ENCODE data around the gene SSTR4. TPM values are rescaled to one million over a fixed set of nuclear protein-coding genes. Genes with fewer than 3 reads are reported as not detected.

Gene SSTR4
- polyA plus RNA-seq, 4 donors = 0.16 TPM; not detected in 3

DNA sequence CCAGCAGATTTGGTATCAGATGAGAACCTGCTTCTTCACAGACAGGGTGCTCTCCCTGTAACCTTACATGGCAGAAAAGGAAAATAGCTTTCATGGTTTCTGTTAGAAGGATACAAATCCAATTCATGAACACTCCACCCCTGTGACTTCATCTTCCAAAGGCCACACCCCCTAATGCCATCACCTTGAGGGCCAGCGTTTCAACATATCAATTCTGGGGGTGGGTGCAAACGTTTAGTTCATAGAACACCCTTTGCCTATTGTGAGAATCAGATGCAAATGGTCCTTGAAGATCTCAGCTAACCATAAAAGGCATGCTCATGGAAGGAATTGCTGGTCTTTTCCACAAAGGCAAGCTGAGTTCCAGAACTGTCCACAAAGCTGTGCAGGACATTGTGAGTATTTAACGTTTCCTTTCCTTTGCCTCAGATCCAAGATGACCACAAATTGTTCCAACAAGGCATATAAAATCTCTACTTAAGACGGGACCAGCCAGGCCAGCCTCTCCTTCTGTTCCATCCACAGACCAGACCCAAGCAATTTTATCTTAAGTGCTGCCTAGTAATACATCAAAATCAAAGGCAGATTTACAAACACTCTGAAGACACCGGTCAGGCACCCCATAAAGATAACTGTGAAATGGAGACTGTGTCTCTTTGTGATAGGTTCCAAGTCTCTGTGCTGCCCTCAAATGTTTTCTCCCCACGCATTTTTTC lies 34.7 kb upstream of the SSTR4 start:
- WGBS, 3 donors = 58 to 72% (median 61%) methylated on average over 6 of the region's 6 CpGs

DNA sequence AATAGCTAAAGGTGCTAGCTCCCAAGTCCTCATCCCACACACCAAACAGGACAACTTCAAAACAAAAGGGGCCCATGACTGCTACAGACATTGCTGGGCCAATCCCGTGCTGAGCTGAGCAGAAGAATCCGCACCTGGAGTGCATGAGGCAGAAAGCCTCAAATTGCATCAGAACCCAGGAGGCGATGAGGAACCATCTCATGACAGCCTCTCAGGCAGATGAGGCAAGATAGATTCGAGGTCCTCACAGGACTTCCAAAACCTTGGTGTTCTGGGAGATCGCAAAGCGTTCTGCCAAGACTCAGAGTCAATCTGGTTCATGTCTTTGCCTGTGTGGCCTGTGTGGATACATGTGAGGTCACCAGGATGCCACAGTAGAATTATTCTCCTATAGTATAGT lies 32.8 kb upstream of the SSTR4 start:
- Histone ChIP-seq H3K36me3 (ENCODE audit: control insufficient read depth in 3 of 3, insufficient read depth in 2 of 3, low read depth in 1 of 3, low read length in 3 of 3) (no peaks in the 10 kb centered on the region), H3K4me1 (ENCODE audit: control insufficient read depth in 3 of 3, insufficient read depth in 2 of 3, low read depth in 1 of 3, low read length in 2 of 3) (no peaks in the 10 kb centered on the region), H3K27ac (ENCODE audit: low read depth in 1 of 3, low read length in 2 of 3) (no peak overlapping the region), H3K4me3 (ENCODE audit: low read depth in 1 of 3, low read length in 3 of 3) (no peak overlapping the region), H3K9me3 (ENCODE audit: control insufficient read depth in 2 of 2, insufficient read depth in 1 of 2, low read depth in 1 of 2, low read length in 1 of 2) (no peaks in the 10 kb centered on the region), H3K27me3 (ENCODE audit: control insufficient read depth in 3 of 3, insufficient read depth in 3 of 3, low read length in 3 of 3) (no peaks in the 10 kb centered on the region)
- DNase-seq (no peak), FAIRE-seq (no peak)
- WGBS, 3 donors = 84 to 90% (median 85%) methylated on average over 6 of the region's 6 CpGs

More for the DNA sequence above, 34.7 kb upstream of the SSTR4 start:
- Histone ChIP-seq H3K36me3 (ENCODE audit: control insufficient read depth in 3 of 3, insufficient read depth in 2 of 3, low read depth in 1 of 3, low read length in 3 of 3) (no peaks in the 10 kb centered on the region), H3K4me1 (ENCODE audit: control insufficient read depth in 3 of 3, insufficient read depth in 2 of 3, low read depth in 1 of 3, low read length in 2 of 3) (no peaks in the 10 kb centered on the region), H3K27me3 (ENCODE audit: control insufficient read depth in 3 of 3, insufficient read depth in 3 of 3, low read length in 3 of 3) (no peaks in the 10 kb centered on the region), H3K27ac (ENCODE audit: low read depth in 1 of 3, low read length in 2 of 3) (no peak overlapping the region), H3K9me3 (ENCODE audit: control insufficient read depth in 2 of 2, insufficient read depth in 1 of 2, low read depth in 1 of 2, low read length in 1 of 2) (no peaks in the 10 kb centered on the region), H3K4me3 (ENCODE audit: low read depth in 1 of 3, low read length in 3 of 3) (no peak overlapping the region)
- no peak for FAIRE-seq
- DNase-seq = no peak

DNA sequence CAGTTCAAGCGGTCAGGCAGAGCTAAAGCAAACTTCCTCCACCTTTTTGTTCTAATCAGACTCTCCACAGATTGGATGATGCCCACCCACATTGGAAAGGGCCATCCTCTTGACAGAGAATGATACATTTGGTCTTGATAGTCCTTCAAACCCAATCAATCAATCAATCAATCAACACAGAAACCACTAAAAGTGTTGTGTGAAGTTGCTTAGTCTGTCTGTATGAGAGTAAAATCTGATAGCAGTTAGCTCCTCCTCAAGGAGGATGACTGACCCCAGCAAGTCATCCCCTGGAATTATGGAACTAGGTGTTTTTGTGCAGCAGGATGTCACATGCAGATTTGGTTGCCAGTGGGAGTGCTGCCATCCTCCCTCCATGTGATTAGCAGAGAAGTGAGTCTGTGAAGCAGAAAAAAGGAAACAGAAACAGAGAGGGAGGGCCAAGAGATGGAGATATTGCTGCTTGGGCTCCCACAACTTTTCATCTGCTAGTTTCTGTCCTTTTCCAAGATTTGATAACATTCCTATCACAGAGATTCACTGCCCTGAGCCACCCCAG lies 32.0 kb upstream of the SSTR4 start:
- WGBS, 3 donors = 70 to 81% (median 75%) methylated on average over 1 of the region's 1 CpG
- no peaks in the 10 kb centered on the region for H3K9me3 ChIP-seq (ENCODE audit: control insufficient read depth in 2 of 2, insufficient read depth in 1 of 2, low read depth in 1 of 2, low read length in 1 of 2)
- FAIRE-seq = no peak

DNA sequence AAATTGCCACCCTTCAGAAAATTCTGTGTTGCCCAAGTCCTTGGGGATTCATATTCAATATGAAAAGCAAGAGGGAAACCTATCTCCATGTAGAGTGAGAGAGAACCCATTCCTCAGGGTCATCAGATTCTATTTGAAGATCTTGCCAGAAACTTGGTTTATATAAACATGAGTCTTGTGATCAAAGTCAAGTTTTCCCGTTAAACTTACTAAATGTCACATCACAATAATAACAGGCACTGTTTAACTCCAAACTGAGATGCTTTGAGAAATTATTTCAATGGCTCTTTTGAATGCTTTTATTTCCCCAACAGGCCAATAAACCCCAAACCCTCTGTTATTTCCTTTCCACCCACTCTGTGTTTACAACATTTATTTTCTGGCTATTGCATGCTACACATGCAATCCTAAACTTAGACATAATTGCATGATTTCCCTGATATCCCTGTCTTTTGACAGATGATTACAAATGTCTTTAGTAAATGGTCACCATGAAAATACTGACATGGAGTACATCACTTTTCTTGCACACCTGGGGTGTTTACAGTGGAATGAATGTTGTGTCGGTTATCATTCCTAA lies 31.1 kb upstream of the SSTR4 start:
- Histone ChIP-seq H3K9me3 (ENCODE audit: control insufficient read depth in 2 of 2, insufficient read depth in 1 of 2, low read depth in 1 of 2, low read length in 1 of 2) (no peaks in the 10 kb centered on the region), H3K27me3 (ENCODE audit: control insufficient read depth in 3 of 3, insufficient read depth in 3 of 3, low read length in 3 of 3) (no peaks in the 10 kb centered on the region), H3K4me1 (ENCODE audit: control insufficient read depth in 3 of 3, insufficient read depth in 2 of 3, low read depth in 1 of 3, low read length in 2 of 3) (no peaks in the 10 kb centered on the region), H3K36me3 (ENCODE audit: control insufficient read depth in 3 of 3, insufficient read depth in 2 of 3, low read depth in 1 of 3, low read length in 3 of 3) (no peaks in the 10 kb centered on the region), H3K27ac (ENCODE audit: low read depth in 1 of 3, low read length in 2 of 3) (no peak overlapping the region), H3K4me3 (ENCODE audit: low read depth in 1 of 3, low read length in 3 of 3) (no peak overlapping the region)
- FAIRE-seq (no peak), DNase-seq (no peak)
- WGBS, 3 donors = 63 to 79% (median 77%) methylated on average over 2 of the region's 2 CpGs

More for the DNA sequence above, 32.0 kb upstream of the SSTR4 start:
- Histone ChIP-seq H3K4me3 (ENCODE audit: low read depth in 1 of 3, low read length in 3 of 3) (no peak overlapping the region), H3K36me3 (ENCODE audit: control insufficient read depth in 3 of 3, insufficient read depth in 2 of 3, low read depth in 1 of 3, low read length in 3 of 3) (no peaks in the 10 kb centered on the region), H3K4me1 (ENCODE audit: control insufficient read depth in 3 of 3, insufficient read depth in 2 of 3, low read depth in 1 of 3, low read length in 2 of 3) (no peaks in the 10 kb centered on the region), H3K27me3 (ENCODE audit: control insufficient read depth in 3 of 3, insufficient read depth in 3 of 3, low read length in 3 of 3) (no peaks in the 10 kb centered on the region), H3K27ac (ENCODE audit: low read depth in 1 of 3, low read length in 2 of 3) (no peak overlapping the region)
- DNase-seq = no peak

DNA sequence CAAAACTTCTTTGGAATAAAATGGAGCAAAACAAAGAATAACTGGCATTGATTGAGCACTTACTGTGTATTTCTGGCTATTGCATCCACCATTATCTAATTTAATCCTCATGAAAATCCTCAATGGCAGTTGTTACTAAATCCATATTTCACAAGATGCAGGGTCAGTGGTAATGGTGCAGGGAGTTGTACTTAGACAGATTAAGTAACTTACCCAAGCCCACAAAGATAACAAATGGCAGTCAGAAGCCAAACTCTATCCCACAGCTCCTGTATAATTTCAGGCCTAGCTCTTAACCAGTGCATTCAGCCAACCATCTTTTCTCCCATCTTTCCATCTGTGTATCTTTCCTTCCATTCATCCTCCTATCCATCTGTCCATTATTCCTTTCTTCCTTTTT lies 29.3 kb upstream of the SSTR4 start:
- no peak overlapping the region for H3K4me3 ChIP-seq (ENCODE audit: low read depth in 1 of 3, low read length in 3 of 3)
- H3K9me3 ChIP-seq (ENCODE audit: control insufficient read depth in 2 of 2, insufficient read depth in 1 of 2, low read depth in 1 of 2, low read length in 1 of 2) = no peaks in the 10 kb centered on the region
- no peaks in the 10 kb centered on the region for H3K36me3 ChIP-seq (ENCODE audit: control insufficient read depth in 3 of 3, insufficient read depth in 2 of 3, low read depth in 1 of 3, low read length in 3 of 3)
- no peak for FAIRE-seq
- H3K27ac ChIP-seq (ENCODE audit: low read depth in 1 of 3, low read length in 2 of 3) = no peak overlapping the region
- DNase-seq = no peak
- no peaks in the 10 kb centered on the region for H3K4me1 ChIP-seq (ENCODE audit: control insufficient read depth in 3 of 3, insufficient read depth in 2 of 3, low read depth in 1 of 3, low read length in 2 of 3)
- no peaks in the 10 kb centered on the region for H3K27me3 ChIP-seq (ENCODE audit: control insufficient read depth in 3 of 3, insufficient read depth in 3 of 3, low read length in 3 of 3)

DNA sequence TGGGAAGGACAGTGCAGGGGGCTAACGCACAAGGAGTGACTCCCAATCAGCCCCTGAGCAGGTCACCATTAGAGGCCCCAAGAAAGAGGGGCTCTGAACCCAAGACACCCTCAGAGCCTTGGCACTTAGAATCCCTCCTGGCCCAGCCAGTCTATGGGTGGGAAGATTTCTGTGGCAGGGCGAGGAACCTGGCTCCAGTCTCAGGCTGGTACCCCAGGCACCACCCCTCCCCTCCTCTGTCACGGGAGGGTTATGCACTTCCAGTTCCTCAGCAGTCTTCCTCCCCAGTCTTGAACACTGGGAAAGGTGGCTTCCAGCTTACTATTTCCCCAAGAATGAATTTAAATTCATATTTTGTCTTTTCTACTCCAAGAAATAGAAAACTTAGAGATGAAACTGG lies 27.6 kb upstream of the SSTR4 start:
- no peaks in the 10 kb centered on the region for H3K4me1 ChIP-seq (ENCODE audit: control insufficient read depth in 3 of 3, insufficient read depth in 2 of 3, low read depth in 1 of 3, low read length in 2 of 3)
- no peaks in the 10 kb centered on the region for H3K9me3 ChIP-seq (ENCODE audit: control insufficient read depth in 2 of 2, insufficient read depth in 1 of 2, low read depth in 1 of 2, low read length in 1 of 2)
- H3K27ac ChIP-seq (ENCODE audit: low read depth in 1 of 3, low read length in 2 of 3) = no peak overlapping the region
- 78 to 89% (median 88%) methylated on average over 3 of the region's 3 CpGs for WGBS, 3 donors
- DNase-seq (no peak), FAIRE-seq (no peak)
- no peaks in the 10 kb centered on the region for H3K36me3 ChIP-seq (ENCODE audit: control insufficient read depth in 3 of 3, insufficient read depth in 2 of 3, low read depth in 1 of 3, low read length in 3 of 3)
- H3K27me3 ChIP-seq (ENCODE audit: control insufficient read depth in 3 of 3, insufficient read depth in 3 of 3, low read length in 3 of 3) = no peaks in the 10 kb centered on the region
- H3K4me3 ChIP-seq (ENCODE audit: low read depth in 1 of 3, low read length in 3 of 3) = no peak overlapping the region

DNA sequence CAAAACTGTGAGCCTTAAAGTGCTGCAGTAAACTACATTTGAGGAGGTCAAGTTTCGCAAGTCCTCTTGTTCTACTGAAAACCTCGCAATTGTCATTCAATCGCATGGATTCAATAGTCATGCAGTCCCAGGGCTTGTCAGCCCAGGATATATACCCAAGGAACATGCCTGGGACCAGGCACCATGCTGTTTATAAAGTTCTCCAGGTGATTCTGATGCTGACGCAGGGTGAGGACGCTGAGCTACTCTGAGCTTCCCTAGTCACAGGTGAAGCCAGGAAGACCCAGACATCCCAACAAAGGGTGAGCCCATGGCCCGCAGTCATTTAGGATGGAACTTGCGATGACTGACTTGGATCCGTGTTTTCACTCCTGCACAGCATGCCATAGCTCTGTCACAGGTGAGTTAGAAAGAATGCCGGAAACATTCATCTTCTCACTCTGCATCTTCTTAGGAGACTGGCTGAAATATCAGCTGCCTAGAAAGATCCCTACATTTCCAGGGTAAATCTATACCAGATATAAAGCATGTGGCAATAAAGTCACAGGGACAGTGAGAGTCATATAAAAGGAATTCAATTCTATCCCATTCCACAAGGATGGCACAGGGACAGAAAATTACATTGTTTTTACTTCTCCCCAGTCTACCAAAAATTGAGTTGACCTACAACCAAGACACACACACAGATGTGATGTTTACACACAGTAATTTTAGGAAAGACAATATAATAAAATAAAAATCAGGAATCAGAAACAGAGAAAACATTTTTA lies 27.0 kb upstream of the SSTR4 start:
- Histone ChIP-seq H3K27me3 (ENCODE audit: control insufficient read depth in 3 of 3, insufficient read depth in 3 of 3, low read length in 3 of 3) (no peaks in the 10 kb centered on the region), H3K4me3 (ENCODE audit: low read depth in 1 of 3, low read length in 3 of 3) (no peak overlapping the region), H3K27ac (ENCODE audit: low read depth in 1 of 3, low read length in 2 of 3) (no peak overlapping the region), H3K4me1 (ENCODE audit: control insufficient read depth in 3 of 3, insufficient read depth in 2 of 3, low read depth in 1 of 3, low read length in 2 of 3) (no peaks in the 10 kb centered on the region), H3K36me3 (ENCODE audit: control insufficient read depth in 3 of 3, insufficient read depth in 2 of 3, low read depth in 1 of 3, low read length in 3 of 3) (no peaks in the 10 kb centered on the region), H3K9me3 (ENCODE audit: control insufficient read depth in 2 of 2, insufficient read depth in 1 of 2, low read depth in 1 of 2, low read length in 1 of 2) (no peaks in the 10 kb centered on the region)
- DNase-seq = no peak
- no peak for FAIRE-seq
- 88 to 94% (median 91%) methylated on average over 9 of the region's 9 CpGs for WGBS, 3 donors

DNA sequence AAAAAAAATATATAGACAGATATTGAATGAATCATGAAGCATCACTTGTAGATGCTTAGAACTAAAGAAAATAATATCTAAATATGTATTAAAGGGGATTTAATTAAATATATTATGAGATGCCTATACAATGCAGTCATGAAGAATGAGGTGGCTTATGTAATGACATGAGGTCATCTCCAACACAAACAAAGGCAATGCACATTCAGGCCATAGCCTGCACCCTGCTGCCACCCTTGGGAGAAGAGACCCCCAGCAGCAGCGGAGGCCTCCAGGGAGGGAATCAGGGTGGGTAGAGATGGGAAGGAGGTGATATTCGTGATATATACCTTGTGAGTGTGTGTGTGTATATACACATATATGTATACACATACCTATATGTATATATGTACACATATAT lies 26.4 kb upstream of the SSTR4 start:
- DNase-seq = no peak
- no peak overlapping the region for H3K27ac ChIP-seq (ENCODE audit: low read depth in 1 of 3, low read length in 2 of 3)
- H3K4me1 ChIP-seq (ENCODE audit: control insufficient read depth in 3 of 3, insufficient read depth in 2 of 3, low read depth in 1 of 3, low read length in 2 of 3) = no peaks in the 10 kb centered on the region
- H3K9me3 ChIP-seq (ENCODE audit: control insufficient read depth in 2 of 2, insufficient read depth in 1 of 2, low read depth in 1 of 2, low read length in 1 of 2) = no peaks in the 10 kb centered on the region
- no peak for FAIRE-seq
- H3K27me3 ChIP-seq (ENCODE audit: control insufficient read depth in 3 of 3, insufficient read depth in 3 of 3, low read length in 3 of 3) = no peaks in the 10 kb centered on the region
- 83 to 92% (median 84%) methylated on average over 2 of the region's 2 CpGs for WGBS, 3 donors
- no peak overlapping the region for H3K4me3 ChIP-seq (ENCODE audit: low read depth in 1 of 3, low read length in 3 of 3)
- H3K36me3 ChIP-seq (ENCODE audit: control insufficient read depth in 3 of 3, insufficient read depth in 2 of 3, low read depth in 1 of 3, low read length in 3 of 3) = no peaks in the 10 kb centered on the region

Measured in small intestine (tissue), 7 donors.